Measurements from ENCODE around the gene OR5AK2.
"Not testable (repeated sequence)": the region's sequence is repeated elsewhere in the genome, so short reads cannot be mapped to it uniquely, and the experiment has no call there.

Gene OR5AK2, protein sequence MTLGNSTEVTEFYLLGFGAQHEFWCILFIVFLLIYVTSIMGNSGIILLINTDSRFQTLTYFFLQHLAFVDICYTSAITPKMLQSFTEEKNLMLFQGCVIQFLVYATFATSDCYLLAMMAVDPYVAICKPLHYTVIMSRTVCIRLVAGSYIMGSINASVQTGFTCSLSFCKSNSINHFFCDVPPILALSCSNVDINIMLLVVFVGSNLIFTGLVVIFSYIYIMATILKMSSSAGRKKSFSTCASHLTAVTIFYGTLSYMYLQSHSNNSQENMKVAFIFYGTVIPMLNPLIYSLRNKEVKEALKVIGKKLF

DNA sequence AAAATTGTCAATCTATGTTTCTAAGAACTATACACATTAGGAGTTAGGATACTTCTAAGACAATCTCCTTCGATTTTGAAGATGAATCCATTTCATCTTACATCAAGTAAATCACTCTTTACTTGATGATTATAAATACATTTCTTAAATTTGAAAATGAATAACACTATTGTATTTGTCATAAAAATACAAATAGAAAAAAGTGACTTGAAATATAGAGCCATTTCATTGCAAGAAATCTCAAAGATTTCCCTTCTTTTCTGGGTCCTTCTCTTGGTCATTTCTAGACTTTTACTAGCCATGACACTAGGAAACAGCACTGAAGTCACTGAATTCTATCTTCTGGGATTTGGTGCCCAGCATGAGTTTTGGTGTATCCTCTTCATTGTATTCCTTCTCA, at the start of gene OR5AK2:
Gene OR5AK2, plus strand, starts transcription at position 301 of the 400 bp plus-strand sequence. Its CDS starts 0 bp downstream, at position 301.
- TF ChIP-seq, protein P1, sequence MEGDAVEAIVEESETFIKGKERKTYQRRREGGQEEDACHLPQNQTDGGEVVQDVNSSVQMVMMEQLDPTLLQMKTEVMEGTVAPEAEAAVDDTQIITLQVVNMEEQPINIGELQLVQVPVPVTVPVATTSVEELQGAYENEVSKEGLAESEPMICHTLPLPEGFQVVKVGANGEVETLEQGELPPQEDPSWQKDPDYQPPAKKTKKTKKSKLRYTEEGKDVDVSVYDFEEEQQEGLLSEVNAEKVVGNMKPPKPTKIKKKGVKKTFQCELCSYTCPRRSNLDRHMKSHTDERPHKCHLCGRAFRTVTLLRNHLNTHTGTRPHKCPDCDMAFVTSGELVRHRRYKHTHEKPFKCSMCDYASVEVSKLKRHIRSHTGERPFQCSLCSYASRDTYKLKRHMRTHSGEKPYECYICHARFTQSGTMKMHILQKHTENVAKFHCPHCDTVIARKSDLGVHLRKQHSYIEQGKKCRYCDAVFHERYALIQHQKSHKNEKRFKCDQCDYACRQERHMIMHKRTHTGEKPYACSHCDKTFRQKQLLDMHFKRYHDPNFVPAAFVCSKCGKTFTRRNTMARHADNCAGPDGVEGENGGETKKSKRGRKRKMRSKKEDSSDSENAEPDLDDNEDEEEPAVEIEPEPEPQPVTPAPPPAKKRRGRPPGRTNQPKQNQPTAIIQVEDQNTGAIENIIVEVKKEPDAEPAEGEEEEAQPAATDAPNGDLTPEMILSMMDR (IDR thresholded peaks at IDR 0.05; ENCODE audit: low read depth, low read length, missing control alignments), result no peak
- no peaks in the 10 kb centered on the region for H3K27me3 ChIP-seq (replicated peaks)
- H3K36me3 ChIP-seq (replicated peaks), result no peaks in the 10 kb centered on the region
- H3K4me3 ChIP-seq (ENCODE audit: low read depth, low read length), result no peak within 1 kb of the TSS
- DNase-seq, result no peak
- H3K27ac ChIP-seq, result no peak within 1 kb of the TSS
- in situ Hi-C loops (cut with HindIII; ENCODE audit: low pct_ligation_motif_present, low sequenced_read_pairs), result no loop called here

DNA sequence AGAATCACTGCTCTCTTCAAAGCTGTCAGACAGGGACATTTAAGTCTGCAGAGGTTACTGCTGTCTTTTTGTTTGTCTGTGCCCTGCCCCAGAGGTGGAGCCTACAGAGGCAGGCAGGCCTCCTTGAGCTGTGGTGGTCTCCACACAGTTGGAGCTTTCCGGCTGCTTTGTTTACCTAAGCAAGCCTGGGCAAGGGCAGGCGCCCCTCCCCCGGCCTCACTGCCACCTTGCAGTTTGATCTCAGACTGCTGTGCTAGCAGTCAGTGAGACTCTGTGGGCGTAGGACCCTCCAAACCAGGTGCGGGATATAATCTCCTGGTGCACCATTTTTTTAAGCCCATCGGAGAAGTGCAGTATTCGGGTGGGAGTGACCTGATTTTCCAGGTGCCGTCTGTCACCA, 43.2 kb upstream of the OR5AK2 start:
- H3K27me3 ChIP-seq (replicated peaks); H3K27ac ChIP-seq; DNase-seq; H3K36me3 ChIP-seq (replicated peaks); H3K4me3 ChIP-seq (ENCODE audit: low read depth, low read length); in situ Hi-C loops (cut with HindIII; ENCODE audit: low pct_ligation_motif_present, low sequenced_read_pairs): not testable (repeated sequence)

DNA sequence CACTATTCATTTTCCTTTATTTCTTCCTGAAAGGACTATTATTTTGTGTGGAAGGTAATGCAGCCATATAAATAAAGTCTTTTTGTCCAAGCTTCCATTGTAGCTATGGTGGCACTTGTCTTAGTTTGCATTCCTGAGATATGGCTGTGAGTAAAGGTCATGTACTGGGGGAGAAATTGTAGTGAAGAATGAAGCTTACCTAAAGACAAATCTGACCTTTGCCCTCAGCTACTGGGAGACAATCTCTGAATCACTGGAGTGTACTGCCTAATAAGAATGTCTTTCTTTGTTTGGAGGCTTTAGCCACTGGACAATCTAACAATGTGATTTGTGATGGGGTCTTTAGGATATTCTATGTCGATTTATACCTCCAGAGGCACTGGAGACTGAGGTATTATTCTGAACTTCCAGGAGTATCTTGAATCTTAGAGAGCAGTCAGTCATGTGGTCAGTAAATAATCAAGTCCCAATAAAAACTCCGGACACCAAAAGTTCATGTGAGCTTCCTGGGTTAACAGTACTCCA, 39.7 kb upstream of the OR5AK2 start:
- H3K36me3 ChIP-seq (replicated peaks), result no peaks in the 10 kb centered on the region
- H3K4me3 ChIP-seq (ENCODE audit: low read depth, low read length), result no peak overlapping the region
- in situ Hi-C loops (cut with HindIII; ENCODE audit: low pct_ligation_motif_present, low sequenced_read_pairs), result no loop called here
- no peak overlapping the region for H3K27ac ChIP-seq
- DNase-seq, result no peak
- H3K27me3 ChIP-seq (replicated peaks), result no peaks in the 10 kb centered on the region
- TF ChIP-seq, protein P1 (IDR thresholded peaks at IDR 0.05; ENCODE audit: low read depth, low read length, missing control alignments), result no peak

DNA sequence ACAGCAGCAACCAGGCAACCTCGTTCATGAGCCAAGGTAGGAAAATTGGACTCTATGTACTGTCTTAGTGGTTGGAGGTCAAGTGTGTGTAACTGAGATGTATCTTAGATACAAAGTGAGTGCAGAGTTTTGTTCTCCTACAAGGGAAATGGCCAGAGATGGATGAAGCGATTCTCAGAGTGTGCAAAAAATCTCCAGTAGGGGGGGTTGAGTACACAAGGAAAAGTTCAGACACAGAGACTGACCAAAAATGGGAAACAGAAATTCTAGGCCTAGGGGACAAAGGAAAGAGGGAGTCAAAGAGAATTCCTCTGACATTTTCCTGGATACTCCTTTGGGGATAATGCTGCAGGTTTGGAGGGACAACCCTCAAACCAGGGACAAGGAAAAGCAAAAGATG, 38.2 kb upstream of the OR5AK2 start:
- Histone ChIP-seq H3K27ac (no peak overlapping the region), H3K36me3 (replicated peaks) (no peaks in the 10 kb centered on the region), H3K4me3 (ENCODE audit: low read depth, low read length) (no peak overlapping the region), H3K27me3 (replicated peaks) (no peaks in the 10 kb centered on the region)
- DNase-seq, result no peak
- TF ChIP-seq, protein P1 (IDR thresholded peaks at IDR 0.05; ENCODE audit: low read depth, low read length, missing control alignments), result no peak
- in situ Hi-C loops (cut with HindIII; ENCODE audit: low pct_ligation_motif_present, low sequenced_read_pairs), result no loop called here

DNA sequence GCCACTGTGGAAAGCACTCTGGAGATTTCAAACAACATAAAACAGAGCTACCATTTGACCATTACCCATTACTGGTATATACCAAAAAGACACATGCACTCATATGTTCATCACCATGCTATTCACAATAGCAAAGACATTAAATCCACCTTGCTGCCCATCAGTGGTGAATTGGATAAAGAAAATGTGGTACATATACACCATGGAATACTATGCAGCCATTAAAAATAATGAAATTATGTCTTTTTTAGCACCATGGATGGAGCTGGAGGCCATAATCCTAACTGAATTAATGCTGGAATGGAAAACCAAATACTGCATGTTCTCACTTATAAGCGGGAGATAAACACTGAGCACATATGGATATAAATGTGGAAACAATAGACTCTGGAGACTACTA, 34.8 kb upstream of the OR5AK2 start:
- in situ Hi-C loops (cut with HindIII; ENCODE audit: low pct_ligation_motif_present, low sequenced_read_pairs); H3K36me3 ChIP-seq (replicated peaks): not testable (repeated sequence)

DNA sequence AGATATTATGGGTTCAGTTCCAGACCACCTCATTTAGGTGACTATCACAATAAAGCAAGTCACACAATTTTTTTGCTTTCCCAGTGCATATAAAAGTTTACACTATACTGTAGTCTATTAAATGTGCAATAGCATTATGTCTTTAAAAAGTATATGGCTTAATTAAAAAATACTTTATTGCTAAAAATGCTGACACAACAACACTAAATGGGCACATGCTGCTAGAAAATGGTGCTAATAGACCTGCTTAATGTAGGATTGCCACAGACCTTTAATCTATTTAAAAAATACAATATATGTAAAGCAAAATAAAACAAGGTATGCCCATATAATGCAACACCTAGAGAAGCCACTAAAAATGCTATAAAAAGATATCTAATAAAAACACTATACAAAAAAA, 27.1 kb upstream of the OR5AK2 start:
- in situ Hi-C loops (cut with HindIII; ENCODE audit: low pct_ligation_motif_present, low sequenced_read_pairs), result no loop called here
- Histone ChIP-seq H3K27ac (no peak overlapping the region), H3K4me3 (ENCODE audit: low read depth, low read length) (no peak overlapping the region), H3K36me3 (replicated peaks) (no peaks in the 10 kb centered on the region), H3K27me3 (replicated peaks) (no peaks in the 10 kb centered on the region)
- TF ChIP-seq, protein P1 (IDR thresholded peaks at IDR 0.05; ENCODE audit: low read depth, low read length, missing control alignments), result no peak
- no peak for DNase-seq

More for the DNA sequence above, 34.8 kb upstream of the OR5AK2 start:
- H3K4me3 ChIP-seq (ENCODE audit: low read depth, low read length); H3K27me3 ChIP-seq (replicated peaks); DNase-seq; H3K27ac ChIP-seq: not testable (repeated sequence)

DNA sequence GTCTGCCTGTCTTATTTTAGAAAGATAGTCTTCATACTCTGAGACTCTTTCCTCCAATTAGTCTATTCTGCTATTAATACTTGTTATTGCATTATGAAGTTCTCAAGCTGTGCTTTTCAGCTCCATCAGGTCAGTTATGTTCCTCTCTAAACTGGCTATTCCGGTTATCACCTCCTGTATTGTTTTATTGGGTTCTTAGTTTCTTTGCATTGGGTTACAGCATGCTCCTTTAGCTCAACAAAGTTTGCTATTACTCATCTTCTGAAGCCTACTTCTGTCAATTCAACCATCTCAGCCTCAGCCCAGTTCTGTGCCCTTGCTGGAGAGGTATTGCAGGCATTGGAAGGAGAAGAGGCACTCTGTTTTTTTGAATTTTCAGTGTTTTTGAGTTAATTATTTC, 21.0 kb upstream of the OR5AK2 start:
- no peak for DNase-seq
- in situ Hi-C loops (cut with HindIII; ENCODE audit: low pct_ligation_motif_present, low sequenced_read_pairs), result no loop called here
- Histone ChIP-seq H3K27ac (no peak overlapping the region), H3K27me3 (replicated peaks) (no peaks in the 10 kb centered on the region), H3K4me3 (ENCODE audit: low read depth, low read length) (no peak overlapping the region), H3K36me3 (replicated peaks) (no peaks in the 10 kb centered on the region)
- TF ChIP-seq, protein P1 (IDR thresholded peaks at IDR 0.05; ENCODE audit: low read depth, low read length, missing control alignments), result no peak
